Cardiac fibroblast (primary cell): ENCODE measurements around the gene SLU7.

Experiments
- DNase-seq, 2 donors: peaks; one replicate each; pipeline versions ENCODE4 v3.0.0 to v3.0.0-alpha.2; 2010; ENCODE audit warnings: low read depth in 2 of 2
- H3K4me3 ChIP-seq, 2 donors: replicated peaks in 1 of 2; 1 replicate in 1 of 2; 2 replicates in 1 of 2; pipeline ENCODE4 v1.5.1; 2011; ENCODE audit warnings: low read depth in 2 of 2, low read length in 2 of 2, mild to moderate bottlenecking in 2 of 2, moderate library complexity in 1 of 2
- CTCF ChIP-seq: IDR thresholded peaks from one replicate; pipeline ENCODE4 v1.5.1; 2011; ENCODE audit warnings: low read depth, mild to moderate bottlenecking, low read length, inconsistent platforms

The SLU7 gene

GRCh38 chr5:160463740-160464465 lies 45.0 kb upstream of the SLU7 start:
- no peak overlapping the region for H3K4me3 ChIP-seq
- DNase-seq = peak; percentile 66 to 82
- no peak for TF ChIP-seq CTCF

- no peak for TF ChIP-seq CTCF
- no peak for DNase-seq
- H3K4me3 ChIP-seq = no peak overlapping the region
These were observed 44.3 kb upstream of the SLU7 start for GRCh38 chr5:160463227-160463626.

- H3K4me3 ChIP-seq = no peak overlapping the region
- no peak for TF ChIP-seq CTCF
- no peak for DNase-seq
These were observed 43.3 kb upstream of the SLU7 start for GRCh38 chr5:160462167-160462566.

- TF ChIP-seq CTCF = no peak
- DNase-seq = no peak
- no peak overlapping the region for H3K4me3 ChIP-seq
These were observed 42.5 kb upstream of the SLU7 start for GRCh38 chr5:160461378-160461777.

- peak; percentile 37 for TF ChIP-seq CTCF
- no peak for DNase-seq
- H3K4me3 ChIP-seq = no peak overlapping the region
These were observed 41.6 kb upstream of the SLU7 start for GRCh38 chr5:160460377-160461049.

GRCh38 chr5:160458806-160459800 lies 40.2 kb upstream of the SLU7 start:
- no peak for DNase-seq
- no peak overlapping the region for H3K4me3 ChIP-seq
- no peak for TF ChIP-seq CTCF
